ENCODE measurements around the gene MSI2.

The MSI2 gene

GRCh38 chr17:57608369-57609124, 352.2 kb downstream of the MSI2 start:
- DNase-seq (ENCODE audit: low read depth), result no peak
- no peak for TF ChIP-seq CTCF (IDR thresholded peaks at IDR 0.05; ENCODE audit: insufficient read depth, low read depth, low read length, missing control alignments)
- no peak overlapping the region for H3K4me3 ChIP-seq (ENCODE audit: low read depth, low read length)

GRCh38 chr17:57609125-57609877, 353.0 kb downstream of the MSI2 start:
- no peak overlapping the region for H3K4me3 ChIP-seq (ENCODE audit: low read depth, low read length)
- DNase-seq (ENCODE audit: low read depth), result no peak
- no peak for TF ChIP-seq CTCF (IDR thresholded peaks at IDR 0.05; ENCODE audit: insufficient read depth, low read depth, low read length, missing control alignments)

- TF ChIP-seq CTCF (IDR thresholded peaks at IDR 0.05; ENCODE audit: insufficient read depth, low read depth, low read length, missing control alignments), result no peak
- no peak for DNase-seq (ENCODE audit: low read depth)
- H3K4me3 ChIP-seq (ENCODE audit: low read depth, low read length), result no peak overlapping the region
Measured at GRCh38 chr17:57609878-57610270, 353.6 kb downstream of the MSI2 start.

- no peak for TF ChIP-seq CTCF (IDR thresholded peaks at IDR 0.05; ENCODE audit: insufficient read depth, low read depth, low read length, missing control alignments)
- no peak overlapping the region for H3K4me3 ChIP-seq (ENCODE audit: low read depth, low read length)
- peak; percentile 16 for DNase-seq (ENCODE audit: low read depth)
Measured at GRCh38 chr17:57612202-57613071, 356.1 kb downstream of the MSI2 start.

- DNase-seq (ENCODE audit: low read depth), result no peak
- no peak for TF ChIP-seq CTCF (IDR thresholded peaks at IDR 0.05; ENCODE audit: insufficient read depth, low read depth, low read length, missing control alignments)
Measured at GRCh38 chr17:57614742-57615141, 358.4 kb downstream of the MSI2 start.

GRCh38 chr17:57615836-57616757, 359.8 kb downstream of the MSI2 start:
- H3K4me3 ChIP-seq (ENCODE audit: low read depth, low read length), result no peak overlapping the region
- TF ChIP-seq CTCF (IDR thresholded peaks at IDR 0.05; ENCODE audit: insufficient read depth, low read depth, low read length, missing control alignments), result no peak
- DNase-seq (ENCODE audit: low read depth), result no peak

More at GRCh38 chr17:57614742-57615141, 358.4 kb downstream of the MSI2 start:
- no peak overlapping the region for H3K4me3 ChIP-seq (ENCODE audit: low read depth, low read length)
